ENCODE data around the gene SOX21.

- no peak for TF ChIP-seq POLR2AphosphoS5 (IDR thresholded peaks at IDR 0.05; ENCODE audit: low read depth, low read length)
- no peak for TF ChIP-seq CTCF (IDR thresholded peaks at IDR 0.05 in 2 of 3, conservative IDR thresholded peaks at IDR 0.05 in 1 of 3; ENCODE audit: borderline replicate concordance in 1 of 3, insufficient read depth in 1 of 3, low read depth in 2 of 3, low read length in 2 of 3)
- TF ChIP-seq POLR2A (IDR thresholded peaks at IDR 0.05; ENCODE audit: borderline replicate concordance, extremely low read depth, insufficient read depth, insufficient read length) = no peak
Measured at GRCh38 chr13:94683409-94683808, 28.9 kb downstream of the SOX21 start.

Data from HCT116 (cell line).